Tibial artery (tissue), 4 donors: ENCODE results near the gene MRPL47.
A peak's percentile ranks its signal among the peaks of the same experiment; 100 is the strongest.
"Not testable (repeated sequence)": the region's sequence is repeated elsewhere in the genome, so short reads cannot be mapped to it uniquely, and the experiment has no call there.

ENCODE experiments used
- DNase-seq, 2 donors: peaks; one replicate each; pipeline ENCODE4 v3.0.0-alpha.2; 2019
- H3K27ac ChIP-seq, 2 donors: fragments of 200-600 bp; sonication (generic) in 1 of 2; 1 replicate in 1 of 2; 2 replicates in 1 of 2; pipeline ENCODE4 v1.5.1; 2018 to 2019; ENCODE audit warnings: mild to moderate bottlenecking in 1 of 2
- H3K27me3 ChIP-seq, 2 donors: fragments of 200-600 bp; sonication (generic) in 1 of 2; one replicate each; pipeline versions ENCODE4 v1.5.1 to v1.6.0; 2016 to 2019
- H3K36me3 ChIP-seq, 3 donors: fragments of 200-600 bp; sonication (generic) in 2 of 3; one replicate each; pipeline ENCODE4 v1.5.1; 2016 to 2019; ENCODE audit warnings: mild to moderate bottlenecking in 2 of 3
- H3K4me1 ChIP-seq, 4 donors: fragments of 200-600 bp; sonication (generic) in 2 of 4; 1 replicate in 3 of 4; 2 replicates in 1 of 4; pipeline ENCODE4 v1.5.1; 2016 to 2019
- H3K4me3 ChIP-seq, 2 donors: fragments of 200-600 bp; sonication (generic) in 1 of 2; 1 replicate in 1 of 2; 2 replicates in 1 of 2; pipeline ENCODE4 v1.5.1; 2018 to 2019; ENCODE audit warnings: mild to moderate bottlenecking in 2 of 2
- H3K9me3 ChIP-seq, 3 donors: fragments of 200-600 bp; sonication (generic) in 1 of 3; one replicate each; pipeline ENCODE4 v1.5.1; 2016 to 2019
- CTCF ChIP-seq, 2 experiments: fragments of 200-600 bp in 1 of 2; fragments of 450-650 bp in 1 of 2; IDR thresholded peaks; one replicate each; pipeline ENCODE4 v1.5.1; 2017 to 2019; ENCODE audit warnings: antibody characterized with exemption in 2 of 2, mild to moderate bottlenecking in 1 of 2, moderate library complexity in 1 of 2
- intact Hi-C: fragments of 100-400 bp; cut with DNase I; formaldehyde crosslinking; loops from one replicate; pipeline ENCODE4 v1.15.0; 2023; ENCODE audit warnings: low total_unique reads

The MRPL47 gene

GRCh38 chr3:179604321-179605078, at the start of gene MRPL47, which contains the start of gene NDUFB5:
MRPL47 (minus strand) TSS chr3:179604638; CDS start chr3:179604624, 14 bp downstream.
NDUFB5 (plus strand) TSS chr3:179604794; CDS start chr3:179604816, 22 bp downstream.
- Histone ChIP-seq H3K27ac (peak within 1 kb of the TSS; percentile 86 to 87), H3K36me3 (peaks cover 12 to 34% (median 26%) of the 10 kb centered on the region in 3 donors), H3K27me3 (no peaks in the 10 kb centered on the region), H3K4me1 (peaks cover 0 to 24% (median 19%) of the 10 kb centered on the region in 4 donors), H3K9me3 (no peaks in the 10 kb centered on the region), H3K4me3 (peak within 1 kb of the TSS; percentile 75 to 84)
- intact Hi-C loops, result no loop called here
- DNase-seq, result peak; percentile 96
- TF ChIP-seq CTCF (IDR thresholded peaks at IDR 0.05), result peak in 1 of 2 experiments; percentile 15

GRCh38 chr3:179653096-179653797, 48.8 kb upstream of the MRPL47 start:
- intact Hi-C loops, result loop anchor here (5.0 kb wide), 1 partner anchor 64 kb away; no protein-coding TSS in a partner anchor
- Histone ChIP-seq H3K36me3 (no peaks in the 10 kb centered on the region), H3K4me1 (peaks cover 0 to 11% (median 5%) of the 10 kb centered on the region in 4 donors), H3K27ac (peak overlapping the region; percentile 92 to 96), H3K4me3 (peak overlapping the region; percentile 85 to 93), H3K9me3 (no peaks in the 10 kb centered on the region), H3K27me3 (no peaks in the 10 kb centered on the region)
- DNase-seq, result peak; percentile 71 to 84
- TF ChIP-seq CTCF (IDR thresholded peaks at IDR 0.05), result no peak

- intact Hi-C loops, result loop anchor here (5.0 kb wide), 1 partner anchor 65 kb away; no protein-coding TSS in a partner anchor
- Histone ChIP-seq H3K4me3 (peak within 1 kb of the TSS; percentile 85 to 93), H3K4me1 (peaks cover 0 to 10% (median 5%) of the 10 kb centered on the region in 4 donors), H3K9me3 (no peaks in the 10 kb centered on the region), H3K36me3 (no peaks in the 10 kb centered on the region), H3K27ac (peak within 1 kb of the TSS; percentile 92 to 96), H3K27me3 (no peaks in the 10 kb centered on the region)
- peak; percentile 23 to 25 for TF ChIP-seq CTCF (IDR thresholded peaks at IDR 0.05)
- DNase-seq, result peak; percentile 52 to 80
Observed at GRCh38 chr3:179652447-179653095, 48.1 kb upstream of the MRPL47 start, which contains the start of gene USP13. USP13 (plus strand) TSS chr3:179653040; CDS start chr3:179653226, 186 bp downstream.

- Histone ChIP-seq H3K9me3 (no peaks in the 10 kb centered on the region), H3K27me3 (no peaks in the 10 kb centered on the region), H3K36me3 (no peaks in the 10 kb centered on the region), H3K4me1 (peaks cover 0 to 10% (median 5%) of the 10 kb centered on the region in 4 donors), H3K27ac (peak overlapping the region; percentile 92 to 96), H3K4me3 (peak overlapping the region; percentile 85 to 93)
- no peak for DNase-seq
- no peak for TF ChIP-seq CTCF (IDR thresholded peaks at IDR 0.05)
- intact Hi-C loops, result loop anchor here (5.0 kb wide), 1 partner anchor 65 kb away; no protein-coding TSS in a partner anchor
Observed at GRCh38 chr3:179651687-179652446, 47.4 kb upstream of the MRPL47 start.

- intact Hi-C loops, result no loop called here
- TF ChIP-seq CTCF (IDR thresholded peaks at IDR 0.05), result no peak
- H3K4me3 ChIP-seq, result no peak overlapping the region
- no peaks in the 10 kb centered on the region for H3K36me3 ChIP-seq
- no peaks in the 10 kb centered on the region for H3K4me1 ChIP-seq
- H3K9me3 ChIP-seq, result no peaks in the 10 kb centered on the region
- H3K27me3 ChIP-seq, result no peaks in the 10 kb centered on the region
- no peak for DNase-seq
- no peak overlapping the region for H3K27ac ChIP-seq
Observed at GRCh38 chr3:179646177-179646576, 41.7 kb upstream of the MRPL47 start.

- H3K36me3 ChIP-seq, DNase-seq, intact Hi-C loops, H3K4me1 ChIP-seq, H3K27me3 ChIP-seq, H3K27ac ChIP-seq, H3K9me3 ChIP-seq, H3K4me3 ChIP-seq: not testable (repeated sequence)
Observed at GRCh38 chr3:179643837-179644236, 39.4 kb upstream of the MRPL47 start.
